Measurements from ENCODE around the gene PHAX.

Gene PHAX

GRCh38 chr5:126675338-126675737, 74.6 kb downstream of the PHAX start:
- no peak overlapping the region for H3K4me3 ChIP-seq (ENCODE audit: low read length)
- no peak for TF ChIP-seq CTCF (IDR thresholded peaks at IDR 0.05; ENCODE audit: insufficient read depth, low read depth, low read length, missing control alignments)

DNA sequence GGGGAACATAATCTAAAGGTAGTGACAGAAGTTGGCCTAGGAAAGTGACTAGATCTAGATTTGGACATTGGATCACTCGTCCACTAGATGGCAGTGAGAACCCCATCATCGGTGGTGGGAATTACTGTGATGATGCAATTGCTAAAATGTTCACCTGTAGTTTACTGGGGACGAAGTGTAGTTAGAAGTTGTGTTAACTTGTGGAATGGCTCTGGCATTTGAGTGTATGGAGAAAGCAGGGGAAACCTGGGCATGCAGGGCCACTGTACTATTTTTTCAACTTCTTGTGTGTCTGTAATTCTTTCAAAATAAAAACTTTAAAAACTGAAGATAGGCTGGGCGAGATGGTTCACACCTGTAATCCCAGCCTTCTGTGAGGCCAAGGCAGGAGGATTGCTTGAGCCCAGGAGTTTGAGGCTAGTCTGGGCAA, 75.5 kb downstream of the PHAX start:
- H3K4me3 ChIP-seq (ENCODE audit: low read length) = no peak overlapping the region
- TF ChIP-seq CTCF (IDR thresholded peaks at IDR 0.05; ENCODE audit: insufficient read depth, low read depth, low read length, missing control alignments) = peak; percentile 84
- peak; percentile 75 for DNase-seq (ENCODE audit: low read depth)

More at GRCh38 chr5:126675338-126675737, 74.6 kb downstream of the PHAX start:
- DNase-seq (ENCODE audit: low read depth) = no peak
